GM23338 (cell line): Measurements from ENCODE around the gene INCA1. TPM values are rescaled to one million over a fixed set of nuclear protein-coding genes. Genes with fewer than 3 reads are reported as not detected.

ENCODE experiments used
- ATAC-seq: fragments of 200-7000 bp; cut with Tn5 transposase; 3 replicates; pipeline ENCODE4 v1.9.1; 2020
- DNase-seq: peaks from one replicate; pipeline ENCODE4 v3.0.0-alpha.2; 2015; ENCODE audit warnings: low spot score
- H2AFZ ChIP-seq: fragments of 200-600 bp; sonication (generic); 2 replicates; pipeline ENCODE4 v1.8.0; 2016; ENCODE audit warnings: antibody characterized with exemption, mild to moderate bottlenecking, moderate library complexity
- H3F3A ChIP-seq: fragments of 200-600 bp; sonication (generic); replicated peaks from 2 replicates; pipeline ENCODE4 v1.8.0; 2017; ENCODE audit warnings: antibody characterized with exemption, mixed run types, low read depth
- H3K27ac ChIP-seq: fragments of 200-600 bp; sonication (generic); 2 replicates; pipeline ENCODE4 v1.6.1; 2016; ENCODE audit warnings: low read depth
- H3K27me3 ChIP-seq: fragments of 200-600 bp; sonication (generic); 2 replicates; pipeline ENCODE4 v1.8.0; 2016; ENCODE audit warnings: mild to moderate bottlenecking, mixed run types, moderate library complexity; ENCODE audit not compliant: insufficient read depth
- H3K36me3 ChIP-seq: fragments of 200-600 bp; sonication (generic); 2 replicates; pipeline ENCODE4 v1.8.0; 2016; ENCODE audit warnings: mild to moderate bottlenecking; ENCODE audit not compliant: insufficient read depth
- H3K4me1 ChIP-seq: fragments of 200-600 bp; sonication (generic); 2 replicates; pipeline ENCODE4 v1.8.0; 2016; ENCODE audit warnings: mild to moderate bottlenecking, moderate library complexity; ENCODE audit not compliant: insufficient read depth
- H3K4me2 ChIP-seq: fragments of 200-600 bp; sonication (generic); 2 replicates; pipeline ENCODE4 v1.7.1; 2017; ENCODE audit warnings: mixed run types
- H3K4me3 ChIP-seq: fragments of 200-600 bp; sonication (generic); 2 replicates; pipeline ENCODE4 v1.6.1; 2016; ENCODE audit warnings: mixed run types
- H3K79me2 ChIP-seq: fragments of 200-600 bp; sonication (generic); replicated peaks from 2 replicates; pipeline ENCODE4 v1.8.0; 2017; ENCODE audit warnings: mild to moderate bottlenecking; ENCODE audit not compliant: insufficient read depth
- H3K9me2 ChIP-seq: fragments of 200-600 bp; sonication (generic); 2 replicates; pipeline ENCODE4 v1.8.0; 2017; ENCODE audit not compliant: insufficient read depth
- H4K20me1 ChIP-seq: fragments of 200-600 bp; sonication (generic); replicated peaks from 2 replicates; pipeline ENCODE4 v1.8.0; 2017; ENCODE audit warnings: mild to moderate bottlenecking; ENCODE audit not compliant: insufficient read depth
- H3K27ac Mint-ChIP-seq: 2 replicates; pipeline ENCODE4 v1.8.0; 2020; ENCODE audit warnings: inconsistent platforms, mild to moderate bottlenecking, moderate library complexity, mixed read lengths
- H3K27me3 Mint-ChIP-seq: 3 replicates; pipeline ENCODE4 v1.8.0; 2022; ENCODE audit warnings: low read depth, mild to moderate bottlenecking, moderate library complexity, mixed read lengths, inconsistent platforms; ENCODE audit not compliant: insufficient read depth, poor library complexity
- H3K36me3 Mint-ChIP-seq: 3 replicates; pipeline ENCODE4 v1.8.0; 2021; ENCODE audit warnings: low read depth, mild to moderate bottlenecking, inconsistent platforms, moderate library complexity, mixed read lengths
- H3K4me1 Mint-ChIP-seq: 3 replicates; pipeline ENCODE4 v1.8.0; 2020; ENCODE audit warnings: mild to moderate bottlenecking, inconsistent platforms, mixed read lengths
- H3K4me3 Mint-ChIP-seq: 3 replicates; pipeline ENCODE4 v1.8.0; 2021; ENCODE audit warnings: moderate library complexity, mild to moderate bottlenecking, inconsistent platforms, mixed read lengths
- H3K9me3 Mint-ChIP-seq: 3 replicates; pipeline ENCODE4 v1.8.0; 2020; ENCODE audit warnings: moderate library complexity, mild to moderate bottlenecking, inconsistent platforms, mixed read lengths
- EZH2 ChIP-seq: fragments of 200-600 bp; sonication (generic); IDR thresholded peaks from one replicate; pipeline ENCODE4 v1.8.0; 2017; ENCODE audit warnings: antibody characterized with exemption, mild to moderate bottlenecking, low read depth; ENCODE audit not compliant: unreplicated experiment
- EZH2phosphoT487 ChIP-seq: fragments of 200-600 bp; sonication (generic); IDR thresholded peaks from one replicate; pipeline ENCODE4 v1.8.1; 2018; ENCODE audit warnings: antibody characterized with exemption; ENCODE audit not compliant: unreplicated experiment
- JUNB ChIP-seq: IDR thresholded peaks from one replicate; pipeline ENCODE4 v1.6.1; 2016; ENCODE audit warnings: antibody characterized with exemption; ENCODE audit not compliant: unreplicated experiment
- NANOG ChIP-seq: IDR thresholded peaks from 2 replicates; pipeline ENCODE4 v1.6.1; 2016; ENCODE audit warnings: antibody characterized with exemption, borderline replicate concordance
- POLR2AphosphoS5 ChIP-seq: IDR thresholded peaks from 2 replicates; pipeline ENCODE4 v1.6.1; 2016; ENCODE audit warnings: antibody characterized with exemption, low read depth
- REST ChIP-seq: IDR thresholded peaks from one replicate; pipeline ENCODE4 v1.6.1; 2018; ENCODE audit warnings: antibody characterized with exemption; ENCODE audit not compliant: unreplicated experiment
- STAT1 ChIP-seq: IDR thresholded peaks from one replicate; pipeline ENCODE4 v1.6.1; 2016; ENCODE audit warnings: antibody characterized with exemption; ENCODE audit not compliant: unreplicated experiment
- ZNF114 ChIP-seq: fragments of 250-450 bp; sonication (Bioruptor Pico); IDR thresholded peaks from 2 replicates; pipeline ENCODE4 v1.5.0; 2020; ENCODE audit warnings: mild to moderate bottlenecking, moderate library complexity
- ZNF331 ChIP-seq: fragments of 250-450 bp; sonication (Bioruptor Pico); IDR thresholded peaks from 2 replicates; pipeline ENCODE4 v1.5.0; 2020; ENCODE audit warnings: low read depth, mild to moderate bottlenecking, moderate library complexity
- polyA plus RNA-seq: library from polyadenylated mRNA; unstranded; fragments of >200 nt; fragmentation: Nextera tagmentation; extraction: Ambion mirVana; gene quantifications from 2 replicates; pipeline ENCODE4 v1.2.1, GENCODE V29; 2016
- total RNA-seq: library from RNA; depleted of rRNA; stranded (reverse); fragments of >200 nt; shearing (Covaris generic); gene quantifications from 2 replicates; pipeline ENCODE4 v1.2.3, GENCODE V29; 2014
- TF ChIP-seq, protein P1 (sequence below): IDR thresholded peaks from 2 replicates; pipeline ENCODE4 v1.6.1; 2016; ENCODE audit warnings: antibody characterized with exemption
- TF ChIP-seq, protein P2 (sequence below), 2 experiments: fragments of 200-600 bp in 1 of 2; sonication (generic) in 1 of 2; conservative IDR thresholded peaks; 2 replicates each; pipeline versions ENCODE4 v1.5.1 to v1.6.1; 2016 to 2017; ENCODE audit warnings: antibody characterized with exemption in 2 of 2, low read depth in 2 of 2, mild to moderate bottlenecking in 2 of 2, moderate library complexity in 1 of 2
- TF ChIP-seq, protein P3 (sequence below): fragments of 250-450 bp; sonication (Bioruptor Pico); IDR thresholded peaks from 2 replicates; pipeline ENCODE4 v1.5.0; 2020; ENCODE audit warnings: mild to moderate bottlenecking, moderate library complexity

The INCA1 gene
- total and polyA plus RNA-seq, 2 experiments from 2014 or later, result 1.3 TPM; not detected in 1

GRCh38 chr17:5027916-5028315 is 30.6 kb upstream of the INCA1 start (continued):
- TF ChIP-seq, protein P1, sequence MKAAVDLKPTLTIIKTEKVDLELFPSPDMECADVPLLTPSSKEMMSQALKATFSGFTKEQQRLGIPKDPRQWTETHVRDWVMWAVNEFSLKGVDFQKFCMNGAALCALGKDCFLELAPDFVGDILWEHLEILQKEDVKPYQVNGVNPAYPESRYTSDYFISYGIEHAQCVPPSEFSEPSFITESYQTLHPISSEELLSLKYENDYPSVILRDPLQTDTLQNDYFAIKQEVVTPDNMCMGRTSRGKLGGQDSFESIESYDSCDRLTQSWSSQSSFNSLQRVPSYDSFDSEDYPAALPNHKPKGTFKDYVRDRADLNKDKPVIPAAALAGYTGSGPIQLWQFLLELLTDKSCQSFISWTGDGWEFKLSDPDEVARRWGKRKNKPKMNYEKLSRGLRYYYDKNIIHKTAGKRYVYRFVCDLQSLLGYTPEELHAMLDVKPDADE, result no peak

DNA sequence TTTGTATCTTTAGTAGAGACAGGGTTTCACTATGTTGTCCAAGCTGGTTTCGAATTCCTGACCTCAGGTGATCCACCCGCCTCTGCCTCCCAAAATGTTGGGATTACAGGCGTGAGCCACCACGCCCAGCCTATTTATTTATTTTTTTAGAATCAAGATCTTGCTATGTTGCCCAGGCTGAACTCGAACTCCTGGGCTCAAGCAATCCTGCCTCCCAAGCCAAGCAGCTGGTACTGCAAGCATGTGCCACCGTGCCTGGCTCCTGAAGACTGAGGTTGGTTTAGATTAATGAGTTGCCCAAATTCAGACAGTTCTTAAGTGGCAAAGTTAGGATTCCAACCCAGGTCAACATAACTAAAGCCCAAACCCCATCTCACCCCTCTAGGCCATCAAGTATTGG is 30.0 kb upstream of the INCA1 start:
- ATAC-seq, result no peak
- no peaks in the 10 kb centered on the region for H3K79me2 ChIP-seq
- H3K27me3 ChIP-seq, result no peaks in the 10 kb centered on the region; the same call in 1 of the 2 replicates
- Mint-ChIP-seq H3K27ac (no peak overlapping the region), H3K36me3 (peaks cover 17% of the 10 kb centered on the region), H3K4me3 (no peak overlapping the region), H3K4me1 (peaks cover 3% of the 10 kb centered on the region), H3K9me3 (no peaks in the 10 kb centered on the region; the same call in 2 of the 3 replicates), H3K27me3 (peaks cover 7% of the 10 kb centered on the region)
- H3K36me3 ChIP-seq, result peaks cover 4% of the 10 kb centered on the region; the same call in 1 of the 2 replicates
- DNase-seq, result no peak
- H3K4me3 ChIP-seq, result no peak overlapping the region
- H3K4me2 ChIP-seq, result no peak overlapping the region
- no peak overlapping the region for H2AFZ ChIP-seq
- 0 out of 2 replicates have a peak, but pooled peaks cover 3% of the 10 kb centered on the region for H4K20me1 ChIP-seq
- no peaks in the 10 kb centered on the region for H3K9me2 ChIP-seq
- no peak overlapping the region for H3K27ac ChIP-seq
- H3F3A ChIP-seq, result 0 out of 2 replicates have a peak, but pooled peaks cover 5% of the 10 kb centered on the region
- H3K4me1 ChIP-seq, result no peaks in the 10 kb centered on the region
- TF ChIP-seq, protein P2, sequence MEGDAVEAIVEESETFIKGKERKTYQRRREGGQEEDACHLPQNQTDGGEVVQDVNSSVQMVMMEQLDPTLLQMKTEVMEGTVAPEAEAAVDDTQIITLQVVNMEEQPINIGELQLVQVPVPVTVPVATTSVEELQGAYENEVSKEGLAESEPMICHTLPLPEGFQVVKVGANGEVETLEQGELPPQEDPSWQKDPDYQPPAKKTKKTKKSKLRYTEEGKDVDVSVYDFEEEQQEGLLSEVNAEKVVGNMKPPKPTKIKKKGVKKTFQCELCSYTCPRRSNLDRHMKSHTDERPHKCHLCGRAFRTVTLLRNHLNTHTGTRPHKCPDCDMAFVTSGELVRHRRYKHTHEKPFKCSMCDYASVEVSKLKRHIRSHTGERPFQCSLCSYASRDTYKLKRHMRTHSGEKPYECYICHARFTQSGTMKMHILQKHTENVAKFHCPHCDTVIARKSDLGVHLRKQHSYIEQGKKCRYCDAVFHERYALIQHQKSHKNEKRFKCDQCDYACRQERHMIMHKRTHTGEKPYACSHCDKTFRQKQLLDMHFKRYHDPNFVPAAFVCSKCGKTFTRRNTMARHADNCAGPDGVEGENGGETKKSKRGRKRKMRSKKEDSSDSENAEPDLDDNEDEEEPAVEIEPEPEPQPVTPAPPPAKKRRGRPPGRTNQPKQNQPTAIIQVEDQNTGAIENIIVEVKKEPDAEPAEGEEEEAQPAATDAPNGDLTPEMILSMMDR (conservative IDR thresholded peaks at IDR 0.05; ENCODE audit: low read depth in 2 of 2), result no peak
- no peak for TF ChIP-seq JUNB
- TF ChIP-seq, protein P3, sequence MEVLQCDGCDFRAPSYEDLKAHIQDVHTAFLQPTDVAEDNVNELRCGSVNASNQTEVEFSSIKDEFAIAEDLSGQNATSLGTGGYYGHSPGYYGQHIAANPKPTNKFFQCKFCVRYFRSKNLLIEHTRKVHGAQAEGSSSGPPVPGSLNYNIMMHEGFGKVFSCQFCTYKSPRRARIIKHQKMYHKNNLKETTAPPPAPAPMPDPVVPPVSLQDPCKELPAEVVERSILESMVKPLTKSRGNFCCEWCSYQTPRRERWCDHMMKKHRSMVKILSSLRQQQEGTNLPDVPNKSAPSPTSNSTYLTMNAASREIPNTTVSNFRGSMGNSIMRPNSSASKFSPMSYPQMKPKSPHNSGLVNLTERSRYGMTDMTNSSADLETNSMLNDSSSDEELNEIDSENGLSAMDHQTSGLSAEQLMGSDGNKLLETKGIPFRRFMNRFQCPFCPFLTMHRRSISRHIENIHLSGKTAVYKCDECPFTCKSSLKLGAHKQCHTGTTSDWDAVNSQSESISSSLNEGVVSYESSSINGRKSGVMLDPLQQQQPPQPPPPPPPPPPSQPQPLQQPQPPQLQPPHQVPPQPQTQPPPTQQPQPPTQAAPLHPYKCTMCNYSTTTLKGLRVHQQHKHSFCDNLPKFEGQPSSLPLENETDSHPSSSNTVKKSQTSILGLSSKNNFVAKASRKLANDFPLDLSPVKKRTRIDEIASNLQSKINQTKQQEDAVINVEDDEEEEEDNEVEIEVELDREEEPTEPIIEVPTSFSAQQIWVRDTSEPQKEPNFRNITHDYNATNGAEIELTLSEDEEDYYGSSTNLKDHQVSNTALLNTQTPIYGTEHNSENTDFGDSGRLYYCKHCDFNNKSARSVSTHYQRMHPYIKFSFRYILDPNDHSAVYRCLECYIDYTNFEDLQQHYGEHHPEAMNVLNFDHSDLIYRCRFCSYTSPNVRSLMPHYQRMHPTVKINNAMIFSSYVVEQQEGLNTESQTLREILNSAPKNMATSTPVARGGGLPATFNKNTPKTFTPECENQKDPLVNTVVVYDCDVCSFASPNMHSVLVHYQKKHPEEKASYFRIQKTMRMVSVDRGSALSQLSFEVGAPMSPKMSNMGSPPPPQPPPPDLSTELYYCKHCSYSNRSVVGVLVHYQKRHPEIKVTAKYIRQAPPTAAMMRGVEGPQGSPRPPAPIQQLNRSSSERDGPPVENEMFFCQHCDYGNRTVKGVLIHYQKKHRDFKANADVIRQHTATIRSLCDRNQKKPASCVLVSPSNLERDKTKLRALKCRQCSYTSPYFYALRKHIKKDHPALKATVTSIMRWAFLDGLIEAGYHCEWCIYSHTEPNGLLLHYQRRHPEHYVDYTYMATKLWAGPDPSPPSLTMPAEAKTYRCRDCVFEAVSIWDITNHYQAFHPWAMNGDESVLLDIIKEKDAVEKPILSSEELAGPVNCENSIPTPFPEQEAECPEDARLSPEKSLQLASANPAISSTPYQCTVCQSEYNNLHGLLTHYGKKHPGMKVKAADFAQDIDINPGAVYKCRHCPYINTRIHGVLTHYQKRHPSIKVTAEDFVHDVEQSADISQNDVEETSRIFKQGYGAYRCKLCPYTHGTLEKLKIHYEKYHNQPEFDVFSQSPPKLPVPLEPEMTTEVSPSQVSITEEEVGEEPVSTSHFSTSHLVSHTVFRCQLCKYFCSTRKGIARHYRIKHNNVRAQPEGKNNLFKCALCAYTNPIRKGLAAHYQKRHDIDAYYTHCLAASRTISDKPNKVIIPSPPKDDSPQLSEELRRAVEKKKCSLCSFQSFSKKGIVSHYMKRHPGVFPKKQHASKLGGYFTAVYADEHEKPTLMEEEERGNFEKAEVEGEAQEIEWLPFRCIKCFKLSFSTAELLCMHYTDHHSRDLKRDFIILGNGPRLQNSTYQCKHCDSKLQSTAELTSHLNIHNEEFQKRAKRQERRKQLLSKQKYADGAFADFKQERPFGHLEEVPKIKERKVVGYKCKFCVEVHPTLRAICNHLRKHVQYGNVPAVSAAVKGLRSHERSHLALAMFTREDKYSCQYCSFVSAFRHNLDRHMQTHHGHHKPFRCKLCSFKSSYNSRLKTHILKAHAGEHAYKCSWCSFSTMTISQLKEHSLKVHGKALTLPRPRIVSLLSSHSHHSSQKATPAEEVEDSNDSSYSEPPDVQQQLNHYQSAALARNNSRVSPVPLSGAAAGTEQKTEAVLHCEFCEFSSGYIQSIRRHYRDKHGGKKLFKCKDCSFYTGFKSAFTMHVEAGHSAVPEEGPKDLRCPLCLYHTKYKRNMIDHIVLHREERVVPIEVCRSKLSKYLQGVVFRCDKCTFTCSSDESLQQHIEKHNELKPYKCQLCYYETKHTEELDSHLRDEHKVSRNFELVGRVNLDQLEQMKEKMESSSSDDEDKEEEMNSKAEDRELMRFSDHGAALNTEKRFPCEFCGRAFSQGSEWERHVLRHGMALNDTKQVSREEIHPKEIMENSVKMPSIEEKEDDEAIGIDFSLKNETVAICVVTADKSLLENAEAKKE, result no peak
- no peak for TF ChIP-seq STAT1
- TF ChIP-seq EZH2, result no peak
- TF ChIP-seq, protein P1, result no peak
- no peak for TF ChIP-seq POLR2AphosphoS5
- TF ChIP-seq ZNF114 (CRISPR knock-in tag), result no peak
- no peak for TF ChIP-seq REST
- TF ChIP-seq ZNF331, result no peak
- no peak for TF ChIP-seq NANOG
- TF ChIP-seq EZH2phosphoT487, result no peak
